Measurements from ENCODE around the gene MAP2K3.

DNA sequence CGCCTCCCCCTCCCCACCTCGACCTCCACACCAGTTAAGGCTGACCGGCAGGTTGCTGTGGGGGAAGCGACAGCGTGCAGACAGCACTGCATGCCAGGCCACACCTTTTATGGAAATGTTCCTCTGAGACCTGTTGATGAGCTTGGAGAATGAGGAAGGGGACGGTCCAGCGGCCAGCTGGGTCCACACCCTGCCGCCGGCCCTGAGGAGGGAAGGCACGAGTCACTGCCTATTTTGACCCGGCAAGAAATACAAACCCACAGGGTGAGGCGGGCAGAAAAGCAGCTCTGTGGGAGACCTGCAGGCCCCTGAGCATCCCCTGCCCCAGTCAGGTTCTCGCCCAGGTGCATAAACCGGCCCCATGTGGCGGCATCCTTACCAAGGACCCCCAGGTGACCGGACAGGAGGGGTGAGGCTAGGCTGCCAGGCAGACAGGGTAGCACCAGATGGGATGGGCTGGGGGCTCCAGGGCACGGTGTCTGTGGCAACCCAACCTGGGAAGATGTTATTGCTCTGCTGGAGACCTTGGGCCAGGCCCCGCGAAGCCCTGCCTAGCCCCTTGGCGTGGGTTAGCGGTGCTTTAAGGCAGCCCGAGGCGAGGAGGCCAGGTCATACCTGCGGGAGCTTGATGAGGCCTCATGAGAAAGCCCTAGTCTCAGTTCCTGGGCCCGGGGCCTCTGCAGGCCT is 44.0 kb upstream of the MAP2K3 start:
- TF ChIP-seq, protein P1, sequence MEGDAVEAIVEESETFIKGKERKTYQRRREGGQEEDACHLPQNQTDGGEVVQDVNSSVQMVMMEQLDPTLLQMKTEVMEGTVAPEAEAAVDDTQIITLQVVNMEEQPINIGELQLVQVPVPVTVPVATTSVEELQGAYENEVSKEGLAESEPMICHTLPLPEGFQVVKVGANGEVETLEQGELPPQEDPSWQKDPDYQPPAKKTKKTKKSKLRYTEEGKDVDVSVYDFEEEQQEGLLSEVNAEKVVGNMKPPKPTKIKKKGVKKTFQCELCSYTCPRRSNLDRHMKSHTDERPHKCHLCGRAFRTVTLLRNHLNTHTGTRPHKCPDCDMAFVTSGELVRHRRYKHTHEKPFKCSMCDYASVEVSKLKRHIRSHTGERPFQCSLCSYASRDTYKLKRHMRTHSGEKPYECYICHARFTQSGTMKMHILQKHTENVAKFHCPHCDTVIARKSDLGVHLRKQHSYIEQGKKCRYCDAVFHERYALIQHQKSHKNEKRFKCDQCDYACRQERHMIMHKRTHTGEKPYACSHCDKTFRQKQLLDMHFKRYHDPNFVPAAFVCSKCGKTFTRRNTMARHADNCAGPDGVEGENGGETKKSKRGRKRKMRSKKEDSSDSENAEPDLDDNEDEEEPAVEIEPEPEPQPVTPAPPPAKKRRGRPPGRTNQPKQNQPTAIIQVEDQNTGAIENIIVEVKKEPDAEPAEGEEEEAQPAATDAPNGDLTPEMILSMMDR (IDR thresholded peaks at IDR 0.05), result no peak
- TF ChIP-seq POLR2A (IDR thresholded peaks at IDR 0.05), result no peak

All from right lobe of liver (tissue), 4 donors.